A549 treated with CpdA at 1 μM for 4 hours (cell line): ENCODE results near the gene C6orf47. TPM values are rescaled to one million over a fixed set of nuclear protein-coding genes. Genes with fewer than 3 reads are reported as not detected.

Experiments
- total RNA-seq: library from RNA; stranded (reverse); fragments of 200-300 nt; extraction: Qiagen RNA extraction; gene quantifications from 5 replicates; pipeline ENCODE4 v1.2.3, GENCODE V29; 2022; ENCODE audit warnings: low read depth

C6orf47 gene, protein sequence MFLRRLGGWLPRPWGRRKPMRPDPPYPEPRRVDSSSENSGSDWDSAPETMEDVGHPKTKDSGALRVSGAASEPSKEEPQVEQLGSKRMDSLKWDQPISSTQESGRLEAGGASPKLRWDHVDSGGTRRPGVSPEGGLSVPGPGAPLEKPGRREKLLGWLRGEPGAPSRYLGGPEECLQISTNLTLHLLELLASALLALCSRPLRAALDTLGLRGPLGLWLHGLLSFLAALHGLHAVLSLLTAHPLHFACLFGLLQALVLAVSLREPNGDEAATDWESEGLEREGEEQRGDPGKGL
- 10.5 to 13.0 TPM (median 12.2 TPM) in 5 replicates for total RNA-seq

DNA sequence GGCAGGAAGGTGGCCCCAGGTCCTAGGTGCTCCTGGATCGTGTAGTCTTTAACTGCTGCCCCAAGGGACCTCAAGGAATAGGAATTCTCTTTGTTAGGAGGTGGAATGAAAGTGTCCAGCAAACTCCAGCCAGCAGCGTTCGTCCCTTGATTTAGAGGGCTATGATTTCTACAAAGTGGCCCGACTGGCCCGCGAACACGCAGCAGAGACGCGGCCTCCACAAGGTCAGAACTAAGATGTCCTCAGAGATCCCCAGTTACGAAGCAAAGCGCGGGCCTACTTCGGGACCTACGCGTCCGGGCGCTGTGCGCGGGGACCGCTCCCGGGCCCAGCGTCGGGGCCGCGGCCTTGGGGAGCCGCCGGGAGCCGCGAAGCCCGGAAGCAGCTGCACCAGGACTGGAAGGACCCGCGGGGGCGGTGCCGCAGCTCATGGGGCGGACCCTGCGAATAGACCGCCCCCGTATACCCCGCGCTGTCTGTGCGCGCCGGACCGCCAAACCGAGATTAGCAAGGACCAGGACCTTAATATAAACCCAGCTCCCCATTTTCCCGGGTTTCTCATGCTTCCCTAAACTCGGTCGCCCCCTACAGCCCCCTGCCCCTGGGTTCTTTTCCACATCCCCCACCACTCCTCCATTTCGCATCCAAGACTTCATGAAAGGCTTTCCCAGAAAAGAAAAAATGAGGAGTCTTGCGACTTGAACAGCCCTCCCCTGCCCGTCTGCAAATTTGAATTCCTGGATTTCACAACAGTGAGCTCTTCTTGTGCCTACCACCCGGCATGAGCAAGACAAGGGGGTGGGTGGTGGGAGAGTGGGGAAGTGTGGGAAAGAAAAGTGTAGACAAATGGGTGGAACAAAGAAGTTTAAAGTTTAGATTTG is at the start of gene C6orf47:
Gene C6orf47 (minus strand): TSS at position 398 of the 881 bp plus-strand sequence. CDS start 831 bp downstream, outside the sequence.

DNA sequence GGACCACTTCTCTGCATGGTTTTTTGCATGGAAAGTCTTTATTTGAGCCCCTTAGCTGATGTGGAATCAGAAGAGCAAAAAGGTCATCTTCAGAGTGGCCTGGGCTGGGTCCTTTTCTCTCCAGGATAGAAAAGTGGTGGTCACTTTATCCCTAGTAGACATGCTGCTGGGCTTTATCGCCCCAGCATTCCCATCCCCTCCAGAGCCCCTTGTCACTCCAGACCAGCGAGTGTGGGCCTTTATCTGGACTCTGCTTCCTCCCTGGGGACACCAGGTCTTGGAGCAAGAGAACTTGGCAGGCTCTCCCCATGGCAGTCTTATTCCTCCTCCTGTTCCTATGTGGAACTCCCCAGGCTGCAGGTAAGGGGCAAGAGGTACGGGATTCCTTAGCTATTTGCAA is 46.0 kb upstream of the C6orf47 start, which contains the start of gene LY6G6F:
Gene LY6G6F (plus strand): TSS at position 268 of the 400 bp plus-strand sequence. CDS start 41 bp downstream, at position 309.

DNA sequence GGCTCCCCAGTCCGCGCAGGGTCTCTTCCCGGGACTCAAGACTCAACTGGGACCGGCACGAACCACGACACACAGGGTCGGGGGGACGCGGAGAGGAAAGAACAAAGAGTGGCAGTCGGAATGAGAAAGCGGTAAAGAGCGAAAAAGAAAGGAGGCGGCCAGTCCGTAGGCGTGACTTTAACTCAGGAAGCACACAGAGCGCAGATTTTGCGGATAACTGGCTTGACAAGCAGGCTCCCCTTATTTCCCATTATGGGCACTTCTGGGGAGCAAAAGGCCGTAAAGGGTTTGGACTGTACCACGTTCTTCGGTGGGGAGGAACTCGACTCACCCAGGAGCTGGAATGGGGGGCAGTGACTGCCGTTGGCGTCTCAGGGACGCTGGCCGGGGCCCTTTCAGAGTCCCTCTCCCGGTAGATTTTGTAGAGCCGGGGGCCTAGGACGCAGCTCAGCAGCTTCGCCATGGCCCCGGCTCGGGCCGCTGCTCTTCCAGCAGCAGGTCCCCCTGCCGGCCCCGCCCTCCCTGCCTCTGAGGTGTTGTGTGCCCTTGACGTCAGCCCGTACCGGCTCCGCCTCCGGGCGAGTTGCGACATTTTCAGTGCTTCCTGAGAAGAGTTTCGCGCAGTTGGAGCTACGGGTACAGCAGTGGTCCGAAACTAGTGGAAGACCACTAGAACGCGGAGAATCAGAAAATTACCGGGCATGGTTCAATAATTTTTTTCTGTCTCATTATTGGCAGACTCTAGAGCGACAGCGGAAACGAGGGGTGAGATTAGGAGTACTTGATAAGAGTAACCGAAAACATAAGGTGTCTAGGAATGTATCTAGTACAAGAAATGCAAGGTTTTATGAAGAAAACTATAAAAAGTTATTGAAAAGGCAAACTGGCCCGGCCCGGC is 42.5 kb upstream of the C6orf47 start, which contains the start of gene ABHD16A:
Gene ABHD16A (minus strand): TSS at position 506 of the 898 bp plus-strand sequence. CDS start 43 bp downstream, at position 463.

DNA sequence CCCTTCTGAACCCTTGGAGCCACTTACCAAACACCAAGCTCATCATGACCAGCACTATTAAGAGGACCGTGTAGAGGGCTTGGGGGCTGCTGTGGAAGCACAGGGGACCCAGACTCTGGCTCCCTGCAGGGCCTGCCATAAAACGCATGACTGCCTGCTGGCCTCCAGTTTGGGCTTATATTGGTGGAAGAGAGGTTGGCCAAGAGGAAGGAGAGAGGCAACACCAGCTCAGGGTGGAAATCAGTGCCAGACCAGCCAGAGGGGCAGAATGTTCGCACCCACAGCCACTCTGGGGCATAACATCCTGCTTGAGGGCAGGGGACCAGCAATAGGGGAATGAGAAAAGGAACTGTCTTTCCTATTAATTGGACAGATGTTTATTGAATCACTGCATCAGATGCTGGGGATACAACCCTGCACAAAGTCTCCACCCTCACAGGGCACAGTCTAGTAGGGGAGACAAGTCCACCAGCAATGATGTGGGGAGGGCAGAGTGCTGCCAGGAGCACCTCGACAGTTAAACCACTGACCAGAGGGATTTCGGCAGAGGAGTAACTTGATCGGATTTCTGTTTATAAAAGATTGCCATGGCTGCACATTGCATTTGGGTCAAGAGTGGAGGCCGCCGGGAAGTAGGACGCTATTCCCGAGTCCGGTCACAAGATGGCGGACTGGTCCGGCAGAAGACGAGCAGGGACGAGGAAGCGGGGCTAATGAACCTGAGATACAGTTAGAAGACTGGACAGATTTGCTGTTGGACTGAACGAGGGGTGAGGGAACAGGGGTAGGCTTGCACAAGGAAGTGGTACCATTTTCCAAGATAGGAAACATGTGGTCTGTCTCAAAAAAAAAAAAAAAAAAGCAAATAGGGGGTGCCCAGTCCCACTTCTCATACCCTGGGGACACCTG is 19.9 kb upstream of the C6orf47 start, which contains the start of gene LY6G5C:
Gene LY6G5C (minus strand): TSS at position 842 of the 909 bp plus-strand sequence. CDS start 694 bp downstream, at position 148.

DNA sequence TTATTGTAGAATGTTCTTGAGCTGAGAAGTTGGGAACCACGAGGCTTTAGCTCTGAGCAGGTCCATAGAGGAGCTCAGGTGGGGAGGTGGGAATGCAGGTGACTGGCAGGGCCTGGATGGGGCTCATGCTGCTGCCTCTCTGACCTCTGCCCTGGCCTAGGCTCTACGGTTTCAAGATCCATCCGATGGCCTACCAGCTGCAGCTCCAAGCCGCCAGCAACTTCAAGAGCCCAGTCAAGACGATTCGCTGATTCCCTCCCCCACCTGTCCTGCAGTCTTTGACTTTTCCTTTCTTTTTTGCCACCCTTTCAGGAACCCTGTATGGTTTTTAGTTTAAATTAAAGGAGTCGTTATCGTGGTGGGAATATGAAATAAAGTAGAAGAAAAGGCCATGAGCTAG is 9.1 kb upstream of the C6orf47 start, which contains the start of gene LY6G5B:
Gene LY6G5B (plus strand): TSS at position 301 of the 400 bp plus-strand sequence. CDS start 975 bp downstream, outside the sequence.

GRCh38 chr6:31665501-31666336 is 5.1 kb upstream of the C6orf47 start, which contains the start of gene CSNK2B:
CSNK2B (plus strand) TSS chr6:31666080; CDS start chr6:31666832, 752 bp downstream.

DNA sequence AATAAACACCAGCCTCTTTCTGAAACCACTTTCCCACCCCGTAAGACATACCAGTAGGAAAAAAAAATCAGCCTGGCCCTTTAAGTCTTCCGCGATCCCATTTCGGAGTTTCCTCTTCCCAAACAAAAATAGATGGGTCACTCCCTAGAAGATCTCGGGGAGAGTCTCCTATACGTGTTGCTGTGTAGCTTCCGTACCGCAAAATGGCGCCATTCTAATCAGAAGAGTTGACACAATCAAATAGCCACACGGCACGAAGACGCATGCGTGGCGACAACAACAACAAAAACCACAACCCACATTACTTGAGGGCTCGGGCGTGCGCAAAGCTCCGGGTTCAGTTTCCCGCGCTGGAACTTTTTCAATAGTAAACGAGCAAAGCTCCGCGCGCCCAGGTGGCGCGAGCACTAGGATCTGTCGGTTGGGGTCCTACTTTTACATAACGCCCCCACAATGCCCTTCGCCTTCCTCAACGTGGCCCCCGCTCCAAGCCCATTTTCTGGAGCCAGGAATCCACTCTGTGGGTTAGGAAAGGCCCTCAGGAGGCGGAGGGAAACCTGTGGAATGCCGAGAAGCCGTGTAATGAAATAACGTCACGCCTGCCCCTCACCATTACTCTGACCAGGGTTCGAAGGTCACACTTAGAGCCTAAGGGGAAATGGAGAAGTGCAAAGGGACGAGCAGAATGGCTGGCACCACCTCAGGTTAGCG is 4.4 kb upstream of the C6orf47 start, which contains the start of gene GPANK1:
Gene GPANK1 (minus strand): TSS at position 208 of the 711 bp plus-strand sequence. CDS start 519 bp downstream, outside the sequence.

DNA sequence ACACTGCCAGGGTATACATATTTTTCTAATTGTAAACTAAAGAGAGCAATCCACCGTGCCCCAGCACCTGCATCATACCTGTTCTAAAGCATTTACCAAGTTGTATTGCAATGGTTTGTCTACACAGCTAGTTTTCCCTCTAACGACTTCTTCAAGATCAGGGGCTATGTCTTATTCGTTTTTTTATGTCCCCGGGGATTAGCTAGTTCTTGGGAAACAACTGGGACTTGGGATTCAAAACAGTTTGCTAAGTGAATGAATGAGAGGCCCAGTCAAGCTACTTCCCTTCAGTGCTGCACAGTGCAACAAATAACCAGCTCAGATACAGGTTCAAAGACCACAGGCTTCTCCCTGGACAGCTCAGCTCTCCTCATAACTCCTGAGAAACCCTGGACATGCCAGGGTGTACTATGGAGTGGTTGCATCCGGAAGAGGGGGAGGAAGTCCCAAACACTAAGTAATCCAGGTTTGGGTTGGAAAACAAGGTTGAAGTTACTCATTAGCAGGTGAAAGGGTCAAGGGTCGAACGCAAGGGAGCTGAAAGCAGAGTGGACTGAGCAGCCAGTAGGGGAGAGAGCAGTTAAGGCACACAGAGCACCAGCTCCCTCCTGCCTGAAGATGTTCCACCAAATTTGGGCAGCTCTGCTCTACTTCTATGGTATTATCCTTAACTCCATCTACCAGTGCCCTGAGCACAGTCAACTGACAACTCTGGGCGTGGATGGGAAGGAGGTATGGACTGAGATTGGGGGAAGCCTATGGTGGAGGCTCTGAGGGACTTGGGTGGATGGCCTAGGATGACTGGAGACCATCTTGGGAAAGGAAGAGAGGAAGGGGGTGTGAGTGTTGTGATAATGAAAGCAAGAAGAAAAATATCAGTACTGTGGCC is 5.0 kb downstream of the C6orf47 start, which contains the start of gene APOM:
Gene APOM (plus strand): TSS at position 546 of the 889 bp plus-strand sequence. CDS start 73 bp downstream, at position 619.

GRCh38 chr6:31620586-31621319 is 39.8 kb downstream of the C6orf47 start, which contains the start of gene PRRC2A:
PRRC2A (plus strand) TSS chr6:31620715; CDS start chr6:31622790, 2,075 bp downstream.

GRCh38 chr6:31614684-31615578 is 45.6 kb downstream of the C6orf47 start, which contains the start of gene AIF1:
AIF1 (plus strand) TSS chr6:31615234; CDS start chr6:31615330, 96 bp downstream.

Other genes starting within 250 kb of the C6orf47 start
- gene MICB, start 162.6 kb downstream of the C6orf47 start, total RNA-seq = 6.6 to 8.6 TPM (median 7.7 TPM) in 5 replicates
- gene MCCD1, start 131.8 kb downstream of the C6orf47 start, total RNA-seq = not detected in 5 replicates
- gene DDX39B, start 118.8 kb downstream of the C6orf47 start, total RNA-seq = 313 to 396 TPM (median 382 TPM) in 5 replicates
- gene ATP6V1G2, start 114.2 kb downstream of the C6orf47 start, total RNA-seq = 0.57 to 0.77 TPM (median 0.63 TPM) in 5 replicates
- 9.5 to 12.2 TPM (median 10.6 TPM) in 5 replicates for gene NFKBIL1, start 113.2 kb downstream of the C6orf47 start, total RNA-seq
- gene LTA, start 88.5 kb downstream of the C6orf47 start, total RNA-seq = 0.08 to 0.13 TPM (median 0.10 TPM) in 3 of 5 replicates, not detected in the others
- 0.06 to 0.13 TPM (median 0.07 TPM) in 3 of 5 replicates, not detected in the others for gene TNF, start 85.2 kb downstream of the C6orf47 start, total RNA-seq
- 0.27 to 0.39 TPM (median 0.35 TPM) in 5 replicates for gene LTB, start 78.4 kb downstream of the C6orf47 start, total RNA-seq
- gene LST1, start 74.5 kb downstream of the C6orf47 start, total RNA-seq = 0.26 to 0.49 TPM (median 0.37 TPM) in 3 of 5 replicates, not detected in the others
- not detected in 5 replicates for gene NCR3, start 67.8 kb downstream of the C6orf47 start, total RNA-seq
- not detected in 5 replicates for gene AIF1, start 45.5 kb downstream of the C6orf47 start, total RNA-seq
- gene PRRC2A, start 40.1 kb downstream of the C6orf47 start, total RNA-seq = 70.6 to 97.9 TPM (median 90.8 TPM) in 5 replicates
- 115 to 151 TPM (median 145 TPM) in 5 replicates for gene BAG6, start 8.1 kb downstream of the C6orf47 start, total RNA-seq
- gene APOM, start 4.9 kb downstream of the C6orf47 start, total RNA-seq = 1.8 to 4.8 TPM (median 3.2 TPM) in 5 replicates
- gene GPANK1, start 4.2 kb upstream of the C6orf47 start, total RNA-seq = 9.3 to 14.1 TPM (median 12.7 TPM) in 5 replicates
- 168 to 184 TPM (median 180 TPM) in 5 replicates for gene CSNK2B, start 5.3 kb upstream of the C6orf47 start, total RNA-seq
- 3.6 to 6.3 TPM (median 5.0 TPM) in 5 replicates for gene LY6G5B, start 9.2 kb upstream of the C6orf47 start, total RNA-seq
- gene LY6G5C, start 20.3 kb upstream of the C6orf47 start, total RNA-seq = 0.51 to 2.4 TPM (median 1.4 TPM) in 5 replicates
- gene ABHD16A, start 42.5 kb upstream of the C6orf47 start, total RNA-seq = 15.6 to 21.2 TPM (median 19.2 TPM) in 5 replicates
- not detected in 5 replicates for gene LY6G6F, start 46.1 kb upstream of the C6orf47 start, total RNA-seq
- gene LY6G6D, start 54.6 kb upstream of the C6orf47 start, total RNA-seq = not detected in 5 replicates
- gene LY6G6C, start 61.0 kb upstream of the C6orf47 start, total RNA-seq = 0.11 TPM in 1 of 5 replicates, not detected in the others
- gene MPIG6B, start 62.6 kb upstream of the C6orf47 start, total RNA-seq = not detected in 5 replicates
- 25.6 to 30.4 TPM (median 28.7 TPM) in 5 replicates for gene DDAH2, start 68.5 kb upstream of the C6orf47 start, total RNA-seq
- gene CLIC1, start 75.8 kb upstream of the C6orf47 start, total RNA-seq = 495 to 530 TPM (median 516 TPM) in 5 replicates
- 12.1 to 16.5 TPM (median 15.1 TPM) in 5 replicates for gene MSH5, start 79.2 kb upstream of the C6orf47 start, total RNA-seq
- gene SAPCD1, start 101.9 kb upstream of the C6orf47 start, total RNA-seq = 3.6 to 5.9 TPM (median 4.7 TPM) in 5 replicates
- 0.61 to 2.0 TPM (median 1.5 TPM) in 5 replicates for gene VWA7, start 116.5 kb upstream of the C6orf47 start, total RNA-seq
- 50.8 to 60.2 TPM (median 57.2 TPM) in 5 replicates for gene VARS1, start 135.0 kb upstream of the C6orf47 start, total RNA-seq
- 49.7 to 68.8 TPM (median 64.6 TPM) in 5 replicates for gene LSM2, start 146.2 kb upstream of the C6orf47 start, total RNA-seq
- 1.3 to 2.2 TPM (median 2.1 TPM) in 5 replicates for gene HSPA1L, start 154.5 kb upstream of the C6orf47 start, total RNA-seq
- gene HSPA1A, start 154.8 kb upstream of the C6orf47 start, total RNA-seq = 218 to 535 TPM (median 388 TPM) in 5 replicates
- 167 to 379 TPM (median 289 TPM) in 5 replicates for gene HSPA1B, start 167.0 kb upstream of the C6orf47 start, total RNA-seq
- gene NEU1, start 202.0 kb upstream of the C6orf47 start, total RNA-seq = 25.3 to 37.2 TPM (median 30.6 TPM) in 5 replicates
- gene SLC44A4, start 218.2 kb upstream of the C6orf47 start, total RNA-seq = 0.10 to 0.14 TPM (median 0.13 TPM) in 3 of 5 replicates, not detected in the others
- 25.6 to 34.6 TPM (median 30.8 TPM) in 5 replicates for gene EHMT2, start 236.9 kb upstream of the C6orf47 start, total RNA-seq
- gene ZBTB12, start 241.3 kb upstream of the C6orf47 start, total RNA-seq = 3.2 to 5.4 TPM (median 4.8 TPM) in 5 replicates